Measurements from ENCODE around the gene DRAM2.

Gene DRAM2

GRCh38 chr1:111176678-111177077, 36.8 kb upstream of the DRAM2 start:
- H3K36me3 ChIP-seq (ENCODE audit: control insufficient read depth, insufficient read depth, low read length): no peaks in the 10 kb centered on the region; the same call in none of the 2 replicates
- no peak for TF ChIP-seq CTCF (IDR thresholded peaks at IDR 0.05; ENCODE audit: insufficient read depth, low read length, poor library complexity, severe bottlenecking)
- no peaks in the 10 kb centered on the region for H3K27me3 ChIP-seq (replicated peaks; ENCODE audit: control insufficient read depth, insufficient read depth, low read length)
- DNase-seq (ENCODE audit: extremely low read depth, insufficient read length): no peak
- no peak overlapping the region for H3K4me3 ChIP-seq (replicated peaks; ENCODE audit: low read depth, low read length)

DNA sequence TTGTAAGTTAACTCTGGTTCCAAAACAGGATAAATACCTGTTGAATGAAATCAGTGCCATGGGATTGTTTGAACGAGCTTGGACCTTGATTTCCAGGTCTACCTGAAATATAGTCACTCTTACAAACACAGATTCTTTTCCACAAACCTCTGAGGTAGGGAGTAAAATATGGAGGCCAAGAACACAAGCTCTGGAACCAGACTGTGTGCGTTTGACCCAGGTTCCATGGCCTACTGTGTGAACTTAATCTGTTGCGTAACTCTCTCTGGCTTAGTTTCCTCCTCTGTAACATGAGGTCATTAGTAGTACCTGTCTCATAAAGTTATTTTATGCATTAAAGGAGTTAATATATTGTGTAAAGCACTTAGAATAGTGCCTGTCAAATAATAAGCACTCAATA, 35.5 kb upstream of the DRAM2 start:
- no peaks in the 10 kb centered on the region; the same call in none of the 2 replicates for H3K36me3 ChIP-seq (ENCODE audit: control insufficient read depth, insufficient read depth, low read length)
- no peak overlapping the region for H3K4me3 ChIP-seq (replicated peaks; ENCODE audit: low read depth, low read length)
- DNase-seq (ENCODE audit: extremely low read depth, insufficient read length): no peak
- TF ChIP-seq CTCF (IDR thresholded peaks at IDR 0.05; ENCODE audit: insufficient read depth, low read length, poor library complexity, severe bottlenecking): no peak
- H3K27me3 ChIP-seq (replicated peaks; ENCODE audit: control insufficient read depth, insufficient read depth, low read length): no peaks in the 10 kb centered on the region

- no peaks in the 10 kb centered on the region; the same call in none of the 2 replicates for H3K36me3 ChIP-seq (ENCODE audit: control insufficient read depth, insufficient read depth, low read length)
- no peak for TF ChIP-seq CTCF (IDR thresholded peaks at IDR 0.05; ENCODE audit: insufficient read depth, low read length, poor library complexity, severe bottlenecking)
Observed at GRCh38 chr1:111174070-111174469, 34.2 kb upstream of the DRAM2 start.

GRCh38 chr1:111172463-111172862, 32.6 kb upstream of the DRAM2 start:
- H3K4me3 ChIP-seq (replicated peaks; ENCODE audit: low read depth, low read length): no peak overlapping the region
- peaks cover 2% of the 10 kb centered on the region for H3K36me3 ChIP-seq (ENCODE audit: control insufficient read depth, insufficient read depth, low read length)
- no peaks in the 10 kb centered on the region for H3K27me3 ChIP-seq (replicated peaks; ENCODE audit: control insufficient read depth, insufficient read depth, low read length)
- DNase-seq (ENCODE audit: extremely low read depth, insufficient read length): no peak
- TF ChIP-seq CTCF (IDR thresholded peaks at IDR 0.05; ENCODE audit: insufficient read depth, low read length, poor library complexity, severe bottlenecking): no peak

More at GRCh38 chr1:111174070-111174469, 34.2 kb upstream of the DRAM2 start:
- Histone ChIP-seq H3K4me3 (replicated peaks; ENCODE audit: low read depth, low read length) (no peak overlapping the region), H3K27me3 (replicated peaks; ENCODE audit: control insufficient read depth, insufficient read depth, low read length) (no peaks in the 10 kb centered on the region)
- no peak for DNase-seq (ENCODE audit: extremely low read depth, insufficient read length)

- TF ChIP-seq CTCF (IDR thresholded peaks at IDR 0.05; ENCODE audit: insufficient read depth, low read length, poor library complexity, severe bottlenecking): no peak
- no peak overlapping the region for H3K4me3 ChIP-seq (replicated peaks; ENCODE audit: low read depth, low read length)
Observed at GRCh38 chr1:111164151-111164550, 24.3 kb upstream of the DRAM2 start.

DNA sequence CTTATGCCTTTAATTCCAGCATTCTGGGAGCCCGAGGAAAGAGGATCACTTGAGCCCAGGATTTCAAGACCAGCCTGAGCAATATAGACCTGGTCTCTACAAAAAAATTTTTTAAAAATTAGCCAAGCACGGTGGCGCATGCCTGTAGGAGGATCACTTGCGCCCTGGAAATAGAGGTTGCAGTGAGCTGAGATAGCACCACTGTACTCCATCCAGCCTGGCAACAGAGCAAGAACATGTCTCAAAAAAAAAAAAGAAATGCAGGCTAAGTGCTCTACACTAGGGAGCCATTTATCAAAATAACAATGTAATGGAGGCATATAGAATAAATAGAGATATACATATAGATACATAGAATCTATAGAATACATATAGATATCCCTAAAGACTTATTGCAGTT, 23.5 kb upstream of the DRAM2 start:
- H3K36me3 ChIP-seq (ENCODE audit: control insufficient read depth, insufficient read depth, low read length): peaks cover 7% of the 10 kb centered on the region
- no peak for TF ChIP-seq CTCF (IDR thresholded peaks at IDR 0.05; ENCODE audit: insufficient read depth, low read length, poor library complexity, severe bottlenecking)
- H3K4me3 ChIP-seq (replicated peaks; ENCODE audit: low read depth, low read length): no peak overlapping the region

More at GRCh38 chr1:111164151-111164550, 24.3 kb upstream of the DRAM2 start:
- Histone ChIP-seq H3K27me3 (replicated peaks; ENCODE audit: control insufficient read depth, insufficient read depth, low read length) (no peaks in the 10 kb centered on the region), H3K36me3 (ENCODE audit: control insufficient read depth, insufficient read depth, low read length) (peaks cover 7% of the 10 kb centered on the region)
- no peak for DNase-seq (ENCODE audit: extremely low read depth, insufficient read length)

More for the DNA sequence above, 23.5 kb upstream of the DRAM2 start:
- no peaks in the 10 kb centered on the region for H3K27me3 ChIP-seq (replicated peaks; ENCODE audit: control insufficient read depth, insufficient read depth, low read length)
- no peak for DNase-seq (ENCODE audit: extremely low read depth, insufficient read length)
